Body of pancreas (tissue), 4 donors: Measurements from ENCODE around the gene ADGRL1. TPM values are rescaled to one million over a fixed set of nuclear protein-coding genes. Genes with fewer than 3 reads are reported as not detected.
A peak's percentile ranks its signal among the peaks of the same experiment; 100 is the strongest.

Experiments used
- ATAC-seq: fragments of 150-250 bp; one replicate; pipeline ENCODE4 v1.9.1; 2016
- DNase-seq, 4 donors: peaks; one replicate each; pipeline ENCODE4 v3.0.0-alpha.2; 2019
- H3K27ac ChIP-seq, 4 donors: fragments of 200-600 bp; sonication (generic); 1 replicate in 3 of 4; 2 replicates in 1 of 4; pipeline versions ENCODE4 v1.5.1 to v1.6.1; 2016 to 2019; ENCODE audit warnings: mild to moderate bottlenecking in 1 of 4, mixed read lengths in 1 of 4, moderate library complexity in 1 of 4
- H3K27me3 ChIP-seq, 2 donors: fragments of 200-600 bp; sonication (generic); one replicate each; pipeline ENCODE4 v1.6.0; 2016; ENCODE audit warnings: mild to moderate bottlenecking in 1 of 2
- H3K36me3 ChIP-seq, 2 donors: fragments of 200-600 bp; sonication (generic); replicated peaks in 1 of 2; 2 replicates each; pipeline ENCODE4 v1.5.1; 2016; ENCODE audit warnings: low read depth in 2 of 2; ENCODE audit not compliant: insufficient read depth in 1 of 2
- H3K4me1 ChIP-seq: fragments of 200-600 bp; sonication (generic); one replicate; pipeline ENCODE4 v1.6.0; 2016
- H3K4me3 ChIP-seq, 2 donors: fragments of 200-600 bp; sonication (generic); 1 replicate in 1 of 2; 2 replicates in 1 of 2; pipeline ENCODE4 v1.5.1; 2016 to 2019
- H3K9me3 ChIP-seq, 3 donors: fragments of 200-600 bp; sonication (generic); 1 replicate in 2 of 3; 2 replicates in 1 of 3; pipeline ENCODE4 v1.5.1; 2016
- POLR2A ChIP-seq, 3 donors: fragments of 450-650 bp; IDR thresholded peaks; one replicate each; pipeline ENCODE4 v1.6.1; 2016; ENCODE audit warnings: antibody characterized with exemption in 3 of 3, mild to moderate bottlenecking in 2 of 3
- WGBS, 2 donors: methylation state at CpG; one replicate each; pipeline ENCODE4 v1.1.5; 2017; 5-methylcytosine and 5-hydroxymethylcytosine counted together
- intact Hi-C: fragments of 100-400 bp; cut with DNase I; formaldehyde crosslinking; loops from one replicate; pipeline ENCODE4 v1.15.1; 2023
- total RNA-seq, 2 donors: library from RNA; depleted of rRNA; stranded (reverse); fragments of >200 nt; gene quantifications; one replicate each; pipeline ENCODE4 v1.1.0, GENCODE V29; 2016
- TF ChIP-seq, protein P1 (sequence below), 7 experiments: fragments of 450-650 bp in 4 of 7; fragments of 200-600 bp in 3 of 7; sonication (generic) in 3 of 7; IDR thresholded peaks; one replicate each; pipeline ENCODE4 v1.5.1; 2016 to 2019; ENCODE audit warnings: antibody characterized with exemption in 7 of 7

ADGRL1 gene
- total RNA-seq, 2 donors from 2014 or later = 12.5 to 16.5 TPM

DNA sequence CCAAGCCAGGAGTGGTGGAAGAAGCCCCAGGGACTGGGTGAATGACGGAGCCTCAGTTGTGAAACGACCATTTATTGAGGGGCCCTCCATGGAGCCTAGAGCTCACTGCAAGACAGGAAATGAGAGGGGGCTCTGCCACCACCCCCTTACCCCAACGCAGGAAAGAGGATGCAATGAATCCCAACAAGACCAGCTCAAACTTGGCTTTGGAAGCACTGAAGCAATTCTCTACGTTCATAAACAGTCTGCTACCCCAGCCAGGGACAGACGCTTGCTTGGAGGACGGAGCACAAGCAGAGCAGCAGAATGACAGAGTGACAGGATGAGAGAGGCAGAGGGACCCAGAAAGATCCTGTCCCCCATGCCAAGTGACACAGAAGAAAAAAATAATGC lies 89.4 kb downstream of the ADGRL1 start:
- no peak for ATAC-seq
- Histone ChIP-seq H3K4me3 (peak overlapping the region in 1 of 2 donors; percentile 90), H3K4me1 (peaks cover 61% of the 10 kb centered on the region), H3K36me3 (no peaks in the 10 kb centered on the region), H3K27me3 (no peaks in the 10 kb centered on the region), H3K27ac (peak overlapping the region in 2 of 4 donors; percentile 96 to 99), H3K9me3 (no peaks in the 10 kb centered on the region)
- TF ChIP-seq, protein P1, sequence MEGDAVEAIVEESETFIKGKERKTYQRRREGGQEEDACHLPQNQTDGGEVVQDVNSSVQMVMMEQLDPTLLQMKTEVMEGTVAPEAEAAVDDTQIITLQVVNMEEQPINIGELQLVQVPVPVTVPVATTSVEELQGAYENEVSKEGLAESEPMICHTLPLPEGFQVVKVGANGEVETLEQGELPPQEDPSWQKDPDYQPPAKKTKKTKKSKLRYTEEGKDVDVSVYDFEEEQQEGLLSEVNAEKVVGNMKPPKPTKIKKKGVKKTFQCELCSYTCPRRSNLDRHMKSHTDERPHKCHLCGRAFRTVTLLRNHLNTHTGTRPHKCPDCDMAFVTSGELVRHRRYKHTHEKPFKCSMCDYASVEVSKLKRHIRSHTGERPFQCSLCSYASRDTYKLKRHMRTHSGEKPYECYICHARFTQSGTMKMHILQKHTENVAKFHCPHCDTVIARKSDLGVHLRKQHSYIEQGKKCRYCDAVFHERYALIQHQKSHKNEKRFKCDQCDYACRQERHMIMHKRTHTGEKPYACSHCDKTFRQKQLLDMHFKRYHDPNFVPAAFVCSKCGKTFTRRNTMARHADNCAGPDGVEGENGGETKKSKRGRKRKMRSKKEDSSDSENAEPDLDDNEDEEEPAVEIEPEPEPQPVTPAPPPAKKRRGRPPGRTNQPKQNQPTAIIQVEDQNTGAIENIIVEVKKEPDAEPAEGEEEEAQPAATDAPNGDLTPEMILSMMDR (IDR thresholded peaks at IDR 0.05) = no peak
- no peak for TF ChIP-seq POLR2A (IDR thresholded peaks at IDR 0.05)
- intact Hi-C loops = no loop called here
- WGBS, 2 donors = 5 to 14% methylated on average over 6 of the region's 6 CpGs
- no peak for DNase-seq

DNA sequence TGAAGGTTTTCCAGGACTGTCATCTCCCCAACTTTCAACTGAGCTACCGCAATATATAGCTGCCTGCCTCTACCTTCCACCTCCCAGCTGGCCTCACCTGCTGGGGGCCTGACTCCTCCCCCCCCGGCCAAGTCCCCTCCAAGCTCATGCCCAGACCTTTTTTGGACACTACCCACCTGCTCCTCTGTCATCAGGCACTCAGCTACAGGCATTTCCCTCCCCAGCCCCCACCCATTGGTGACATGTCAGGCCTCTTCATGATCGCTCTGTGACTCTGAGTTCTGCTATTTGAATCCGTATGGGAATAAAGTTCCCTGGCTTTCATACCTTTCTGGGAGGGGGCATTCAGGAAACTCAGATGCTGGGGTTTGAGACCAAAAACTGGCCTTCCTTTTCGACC lies 90.2 kb downstream of the ADGRL1 start:
- TF ChIP-seq, protein P1 (IDR thresholded peaks at IDR 0.05) = no peak
- no peak for TF ChIP-seq POLR2A (IDR thresholded peaks at IDR 0.05)
- DNase-seq = no peak
- no peak for ATAC-seq
- intact Hi-C loops = no loop called here
- H3K36me3 ChIP-seq = no peaks in the 10 kb centered on the region
- H3K4me1 ChIP-seq = peaks cover 61% of the 10 kb centered on the region
- peak overlapping the region in 2 of 4 donors; percentile 48 to 96 for H3K27ac ChIP-seq
- H3K4me3 ChIP-seq = no peak overlapping the region
- WGBS, 2 donors = 49 to 64% methylated on average over 5 of the region's 5 CpGs
- H3K27me3 ChIP-seq = no peaks in the 10 kb centered on the region
- H3K9me3 ChIP-seq = no peaks in the 10 kb centered on the region

DNA sequence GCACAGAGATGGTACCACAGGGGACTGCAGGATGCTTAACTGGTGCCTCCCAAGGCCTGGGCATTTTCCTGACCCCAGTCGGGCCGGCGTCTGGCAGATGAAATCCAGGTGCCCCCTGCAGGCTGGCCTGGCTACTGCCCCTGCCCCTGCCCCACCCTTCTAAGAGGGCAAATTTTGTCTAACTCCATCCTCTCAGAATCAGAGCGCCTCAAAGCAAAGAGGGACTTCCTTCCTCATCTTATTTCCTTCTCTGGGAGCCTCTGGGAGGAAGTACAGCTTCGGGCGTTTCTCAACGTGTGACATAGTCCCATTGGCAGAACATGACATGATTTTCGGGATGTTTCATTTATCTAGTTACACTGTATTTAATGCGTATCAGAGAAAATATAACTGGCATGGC lies 91.1 kb downstream of the ADGRL1 start:
- WGBS, 2 donors = 38 to 41% methylated on average over 9 of the region's 9 CpGs

GRCh38 chr19:14114439-14114838 lies 91.5 kb downstream of the ADGRL1 start:
- intact Hi-C loops = no loop called here

More for the DNA sequence above, 91.1 kb downstream of the ADGRL1 start:
- Histone ChIP-seq H3K27me3 (no peaks in the 10 kb centered on the region), H3K27ac (peak overlapping the region in 2 of 4 donors; percentile 48 to 62), H3K4me3 (no peak overlapping the region), H3K36me3 (no peaks in the 10 kb centered on the region), H3K4me1 (peaks cover 59% of the 10 kb centered on the region), H3K9me3 (no peaks in the 10 kb centered on the region)
- intact Hi-C loops = no loop called here
- ATAC-seq = no peak
- TF ChIP-seq, protein P1 (IDR thresholded peaks at IDR 0.05) = peak; percentile 43 to 55 (median 51)
- no peak for TF ChIP-seq POLR2A (IDR thresholded peaks at IDR 0.05)
- peak; percentile 57 to 72 (median 62) for DNase-seq

More at GRCh38 chr19:14114439-14114838, 91.5 kb downstream of the ADGRL1 start:
- TF ChIP-seq, protein P1 (IDR thresholded peaks at IDR 0.05) = no peak
- TF ChIP-seq POLR2A (IDR thresholded peaks at IDR 0.05) = no peak
- WGBS, 2 donors = 76 to 88% methylated on average over 6 to 7 of the region's 7 CpGs
- ATAC-seq (no peak), DNase-seq (no peak)
- peaks cover 55% of the 10 kb centered on the region for H3K4me1 ChIP-seq
- H3K27me3 ChIP-seq = no peaks in the 10 kb centered on the region
- H3K36me3 ChIP-seq = no peaks in the 10 kb centered on the region
- no peak overlapping the region for H3K4me3 ChIP-seq
- H3K9me3 ChIP-seq = no peaks in the 10 kb centered on the region
- peak overlapping the region in 2 of 4 donors; percentile 48 to 62 for H3K27ac ChIP-seq
